HepG2 (cell line): Measurements from ENCODE around the gene MDFI. TPM values are rescaled to one million over a fixed set of nuclear protein-coding genes. Genes with fewer than 3 reads are reported as not detected.

ENCODE experiments used
- GATAD1 ChIP-seq: IDR thresholded peaks from 2 replicates; pipeline ENCODE4 v1.6.1; 2016; ENCODE audit warnings: missing genetic modification reagents, missing compliant biosample characterization
- KLF13 ChIP-seq: sonication (generic); formaldehyde crosslinking; IDR thresholded peaks from 2 replicates; pipeline ENCODE4 v1.4.0; 2020; ENCODE audit warnings: mild to moderate bottlenecking, missing genetic modification reagents
- NBN ChIP-seq: fragments of 450-650 bp; conservative IDR thresholded peaks from 2 replicates; pipeline ENCODE4 v1.6.1; 2017
- NFYC ChIP-seq: IDR thresholded peaks from 2 replicates; pipeline ENCODE4 v1.6.1; 2016; ENCODE audit warnings: missing genetic modification reagents, missing compliant biosample characterization
- ZNF383 ChIP-seq: sonication (generic); formaldehyde crosslinking; IDR thresholded peaks from 2 replicates; pipeline ENCODE4 v1.4.0; 2020; ENCODE audit warnings: missing genetic modification reagents, mild to moderate bottlenecking, borderline replicate concordance
- ZNF766 ChIP-seq: sonication (generic); formaldehyde crosslinking; IDR thresholded peaks from 2 replicates; pipeline ENCODE4 v1.5.0; 2020; ENCODE audit warnings: missing genetic modification reagents, borderline replicate concordance
- polyA plus RNA-seq, 8 experiments: library from polyadenylated mRNA; depleted of rRNA in 3 of 8; stranded (reverse) in 7 of 8; unstranded in 1 of 8; fragments of >200 nt; fragmentation: Illumina TruSeq in 4 of 8; extraction: Trizol in 4 of 8; gene quantifications; 2 replicates each; pipeline versions ENCODE4 v1.2.1 to v1.2.3, GENCODE V29; 2011 to 2016; ENCODE audit warnings: low read depth in 4 of 8, missing spikeins in 1 of 8, mixed read lengths in 1 of 8; ENCODE audit not compliant: insufficient read depth in 1 of 8
- total RNA-seq, 5 experiments: library from RNA; depleted of rRNA; stranded (reverse); fragments of >200 nt; fragmentation: Illumina TruSeq; extraction: Trizol; gene quantifications; 2 replicates each; pipeline ENCODE4 v1.2.3, GENCODE V29; 2016; ENCODE audit warnings: low read depth in 1 of 5
- TF ChIP-seq, protein P1 (sequence below): IDR thresholded peaks from 2 replicates; pipeline ENCODE4 v1.6.1; 2012; ENCODE audit warnings: low read depth, low read length, improper control_type of control experiment
- TF ChIP-seq, protein P2 (sequence below): sonication (generic); formaldehyde crosslinking; IDR thresholded peaks from 2 replicates; pipeline ENCODE4 v1.5.1; 2020; ENCODE audit warnings: missing genetic modification reagents, mild to moderate bottlenecking, borderline replicate concordance
- TF ChIP-seq, protein P3 (sequence below): IDR thresholded peaks from 2 replicates; pipeline ENCODE4 v1.6.1; 2016
- TF ChIP-seq, protein P4 (sequence below): sonication (generic); formaldehyde crosslinking; IDR thresholded peaks from 2 replicates; pipeline ENCODE4 v1.5.0; 2020; ENCODE audit warnings: mild to moderate bottlenecking, missing genetic modification reagents
- TF ChIP-seq, protein P5 (sequence below): sonication (generic); formaldehyde crosslinking; IDR thresholded peaks from 2 replicates; pipeline ENCODE4 v1.4.0; 2020; ENCODE audit warnings: missing genetic modification reagents, borderline replicate concordance
- TF ChIP-seq, protein P6 (sequence below): IDR thresholded peaks from 2 replicates; pipeline ENCODE4 v1.4.0; 2020; ENCODE audit warnings: mild to moderate bottlenecking, missing genetic modification reagents

Gene MDFI
- total and polyA plus RNA-seq, 2 of the 13 experiments (the other 11 are each of a cell fraction or from before 2014, with no cell fraction given), result 0.28 TPM; not detected in 1

DNA sequence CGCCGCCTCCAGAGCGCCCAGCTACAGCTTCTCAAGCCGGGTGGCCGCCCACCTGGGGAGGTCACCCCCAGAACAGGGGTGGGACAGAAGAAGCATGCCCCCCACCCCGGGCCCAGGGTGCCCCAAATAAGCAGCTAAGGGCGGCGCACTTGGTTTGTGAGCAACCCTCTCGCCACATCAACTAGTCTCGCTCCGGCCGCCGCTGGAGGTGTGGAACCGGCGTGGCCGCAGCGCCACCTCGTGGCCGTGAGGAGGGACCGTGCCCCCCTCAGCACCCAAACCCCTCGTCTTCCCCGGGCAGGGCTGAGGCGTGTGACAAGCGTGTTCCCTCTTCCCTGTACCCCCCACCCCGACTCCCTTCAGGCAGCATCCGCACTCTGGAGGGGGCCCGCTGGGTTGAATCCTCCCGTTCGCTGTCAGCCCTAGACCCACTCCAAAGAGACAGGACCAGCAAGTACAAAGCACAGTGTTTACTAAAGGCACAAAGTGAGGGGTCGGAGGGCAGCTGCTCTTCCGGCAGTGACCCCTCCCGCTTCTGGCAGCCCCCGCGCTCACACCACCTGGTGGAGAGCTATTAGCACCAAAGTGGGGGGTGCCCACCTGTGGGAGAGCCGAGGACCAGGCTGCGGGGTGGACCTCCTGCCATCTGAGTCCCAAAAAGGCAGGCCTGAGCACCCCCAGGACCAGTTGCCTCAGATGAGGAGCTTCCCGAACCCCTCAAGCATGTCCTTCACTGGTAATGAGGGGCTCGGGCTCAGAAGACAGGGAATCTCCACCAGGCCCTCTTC is 45.4 kb downstream of the MDFI start (continued):
- TF ChIP-seq, protein P1, sequence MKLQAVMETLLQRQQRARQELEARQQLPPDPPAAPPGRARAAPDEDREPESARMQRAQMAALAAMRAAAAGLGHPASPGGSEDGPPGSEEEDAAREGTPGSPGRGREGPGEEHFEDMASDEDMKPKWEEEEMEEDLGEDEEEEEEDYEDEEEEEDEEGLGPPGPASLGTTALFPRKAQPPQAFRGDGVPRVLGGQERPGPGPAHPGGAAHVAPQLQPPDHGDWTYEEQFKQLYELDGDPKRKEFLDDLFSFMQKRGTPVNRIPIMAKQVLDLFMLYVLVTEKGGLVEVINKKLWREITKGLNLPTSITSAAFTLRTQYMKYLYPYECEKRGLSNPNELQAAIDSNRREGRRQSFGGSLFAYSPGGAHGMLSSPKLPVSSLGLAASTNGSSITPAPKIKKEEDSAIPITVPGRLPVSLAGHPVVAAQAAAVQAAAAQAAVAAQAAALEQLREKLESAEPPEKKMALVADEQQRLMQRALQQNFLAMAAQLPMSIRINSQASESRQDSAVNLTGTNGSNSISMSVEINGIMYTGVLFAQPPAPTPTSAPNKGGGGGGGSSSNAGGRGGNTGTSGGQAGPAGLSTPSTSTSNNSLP, result no peak
- TF ChIP-seq, protein P2, sequence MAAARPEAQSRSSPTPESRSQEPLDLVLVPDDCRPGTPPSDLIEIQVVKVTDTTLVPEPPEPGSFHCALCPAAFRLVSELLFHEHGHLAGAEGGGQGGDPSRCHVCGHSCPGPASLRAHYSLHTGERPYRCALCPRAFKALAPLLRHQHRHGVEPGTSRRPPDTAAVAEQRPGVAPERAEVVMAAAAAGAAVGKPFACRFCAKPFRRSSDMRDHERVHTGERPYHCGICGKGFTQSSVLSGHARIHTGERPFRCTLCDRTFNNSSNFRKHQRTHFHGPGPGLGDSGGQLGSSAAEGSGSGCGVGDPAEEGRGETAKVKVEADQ (CRISPR knock-in tag), result peak; percentile 63
- TF ChIP-seq ZNF383 (CRISPR knock-in tag) (no peak), GATAD1 (CRISPR knock-in tag) (peak; percentile 65), NFYC (no peak), ZNF766 (no peak), NBN (no peak), KLF13 (0 out of 2 replicates have a peak, but pooled peaks have one; percentile 19)
- TF ChIP-seq, protein P3, sequence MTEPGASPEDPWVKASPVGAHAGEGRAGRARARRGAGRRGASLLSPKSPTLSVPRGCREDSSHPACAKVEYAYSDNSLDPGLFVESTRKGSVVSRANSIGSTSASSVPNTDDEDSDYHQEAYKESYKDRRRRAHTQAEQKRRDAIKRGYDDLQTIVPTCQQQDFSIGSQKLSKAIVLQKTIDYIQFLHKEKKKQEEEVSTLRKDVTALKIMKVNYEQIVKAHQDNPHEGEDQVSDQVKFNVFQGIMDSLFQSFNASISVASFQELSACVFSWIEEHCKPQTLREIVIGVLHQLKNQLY (CRISPR knock-in tag), result no peak
- TF ChIP-seq, protein P4, sequence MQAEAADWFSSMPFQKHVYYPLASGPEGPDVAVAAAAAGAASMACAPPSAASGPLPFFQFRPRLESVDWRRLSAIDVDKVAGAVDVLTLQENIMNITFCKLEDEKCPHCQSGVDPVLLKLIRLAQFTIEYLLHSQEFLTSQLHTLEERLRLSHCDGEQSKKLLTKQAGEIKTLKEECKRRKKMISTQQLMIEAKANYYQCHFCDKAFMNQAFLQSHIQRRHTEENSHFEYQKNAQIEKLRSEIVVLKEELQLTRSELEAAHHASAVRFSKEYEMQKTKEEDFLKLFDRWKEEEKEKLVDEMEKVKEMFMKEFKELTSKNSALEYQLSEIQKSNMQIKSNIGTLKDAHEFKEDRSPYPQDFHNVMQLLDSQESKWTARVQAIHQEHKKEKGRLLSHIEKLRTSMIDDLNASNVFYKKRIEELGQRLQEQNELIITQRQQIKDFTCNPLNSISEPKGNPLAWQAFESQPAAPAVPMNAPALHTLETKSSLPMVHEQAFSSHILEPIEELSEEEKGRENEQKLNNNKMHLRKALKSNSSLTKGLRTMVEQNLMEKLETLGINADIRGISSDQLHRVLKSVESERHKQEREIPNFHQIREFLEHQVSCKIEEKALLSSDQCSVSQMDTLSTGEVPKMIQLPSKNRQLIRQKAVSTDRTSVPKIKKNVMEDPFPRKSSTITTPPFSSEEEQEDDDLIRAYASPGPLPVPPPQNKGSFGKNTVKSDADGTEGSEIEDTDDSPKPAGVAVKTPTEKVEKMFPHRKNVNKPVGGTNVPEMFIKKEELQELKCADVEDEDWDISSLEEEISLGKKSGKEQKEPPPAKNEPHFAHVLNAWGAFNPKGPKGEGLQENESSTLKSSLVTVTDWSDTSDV (CRISPR knock-in tag), result 0 out of 2 replicates have a peak, but pooled peaks have one; percentile 89
- TF ChIP-seq, protein P5, sequence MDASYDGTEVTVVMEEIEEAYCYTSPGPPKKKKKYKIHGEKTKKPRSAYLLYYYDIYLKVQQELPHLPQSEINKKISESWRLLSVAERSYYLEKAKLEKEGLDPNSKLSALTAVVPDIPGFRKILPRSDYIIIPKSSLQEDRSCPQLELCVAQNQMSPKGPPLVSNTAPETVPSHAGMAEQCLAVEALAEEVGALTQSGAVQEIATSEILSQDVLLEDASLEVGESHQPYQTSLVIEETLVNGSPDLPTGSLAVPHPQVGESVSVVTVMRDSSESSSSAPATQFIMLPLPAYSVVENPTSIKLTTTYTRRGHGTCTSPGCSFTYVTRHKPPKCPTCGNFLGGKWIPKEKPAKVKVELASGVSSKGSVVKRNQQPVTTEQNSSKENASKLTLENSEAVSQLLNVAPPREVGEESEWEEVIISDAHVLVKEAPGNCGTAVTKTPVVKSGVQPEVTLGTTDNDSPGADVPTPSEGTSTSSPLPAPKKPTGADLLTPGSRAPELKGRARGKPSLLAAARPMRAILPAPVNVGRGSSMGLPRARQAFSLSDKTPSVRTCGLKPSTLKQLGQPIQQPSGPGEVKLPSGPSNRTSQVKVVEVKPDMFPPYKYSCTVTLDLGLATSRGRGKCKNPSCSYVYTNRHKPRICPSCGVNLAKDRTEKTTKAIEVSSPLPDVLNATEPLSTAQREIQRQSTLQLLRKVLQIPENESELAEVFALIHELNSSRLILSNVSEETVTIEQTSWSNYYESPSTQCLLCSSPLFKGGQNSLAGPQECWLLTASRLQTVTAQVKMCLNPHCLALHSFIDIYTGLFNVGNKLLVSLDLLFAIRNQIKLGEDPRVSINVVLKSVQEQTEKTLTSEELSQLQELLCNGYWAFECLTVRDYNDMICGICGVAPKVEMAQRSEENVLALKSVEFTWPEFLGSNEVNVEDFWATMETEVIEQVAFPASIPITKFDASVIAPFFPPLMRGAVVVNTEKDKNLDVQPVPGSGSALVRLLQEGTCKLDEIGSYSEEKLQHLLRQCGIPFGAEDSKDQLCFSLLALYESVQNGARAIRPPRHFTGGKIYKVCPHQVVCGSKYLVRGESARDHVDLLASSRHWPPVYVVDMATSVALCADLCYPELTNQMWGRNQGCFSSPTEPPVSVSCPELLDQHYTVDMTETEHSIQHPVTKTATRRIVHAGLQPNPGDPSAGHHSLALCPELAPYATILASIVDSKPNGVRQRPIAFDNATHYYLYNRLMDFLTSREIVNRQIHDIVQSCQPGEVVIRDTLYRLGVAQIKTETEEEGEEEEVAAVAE (CRISPR knock-in tag), result no peak
- TF ChIP-seq, protein P6, sequence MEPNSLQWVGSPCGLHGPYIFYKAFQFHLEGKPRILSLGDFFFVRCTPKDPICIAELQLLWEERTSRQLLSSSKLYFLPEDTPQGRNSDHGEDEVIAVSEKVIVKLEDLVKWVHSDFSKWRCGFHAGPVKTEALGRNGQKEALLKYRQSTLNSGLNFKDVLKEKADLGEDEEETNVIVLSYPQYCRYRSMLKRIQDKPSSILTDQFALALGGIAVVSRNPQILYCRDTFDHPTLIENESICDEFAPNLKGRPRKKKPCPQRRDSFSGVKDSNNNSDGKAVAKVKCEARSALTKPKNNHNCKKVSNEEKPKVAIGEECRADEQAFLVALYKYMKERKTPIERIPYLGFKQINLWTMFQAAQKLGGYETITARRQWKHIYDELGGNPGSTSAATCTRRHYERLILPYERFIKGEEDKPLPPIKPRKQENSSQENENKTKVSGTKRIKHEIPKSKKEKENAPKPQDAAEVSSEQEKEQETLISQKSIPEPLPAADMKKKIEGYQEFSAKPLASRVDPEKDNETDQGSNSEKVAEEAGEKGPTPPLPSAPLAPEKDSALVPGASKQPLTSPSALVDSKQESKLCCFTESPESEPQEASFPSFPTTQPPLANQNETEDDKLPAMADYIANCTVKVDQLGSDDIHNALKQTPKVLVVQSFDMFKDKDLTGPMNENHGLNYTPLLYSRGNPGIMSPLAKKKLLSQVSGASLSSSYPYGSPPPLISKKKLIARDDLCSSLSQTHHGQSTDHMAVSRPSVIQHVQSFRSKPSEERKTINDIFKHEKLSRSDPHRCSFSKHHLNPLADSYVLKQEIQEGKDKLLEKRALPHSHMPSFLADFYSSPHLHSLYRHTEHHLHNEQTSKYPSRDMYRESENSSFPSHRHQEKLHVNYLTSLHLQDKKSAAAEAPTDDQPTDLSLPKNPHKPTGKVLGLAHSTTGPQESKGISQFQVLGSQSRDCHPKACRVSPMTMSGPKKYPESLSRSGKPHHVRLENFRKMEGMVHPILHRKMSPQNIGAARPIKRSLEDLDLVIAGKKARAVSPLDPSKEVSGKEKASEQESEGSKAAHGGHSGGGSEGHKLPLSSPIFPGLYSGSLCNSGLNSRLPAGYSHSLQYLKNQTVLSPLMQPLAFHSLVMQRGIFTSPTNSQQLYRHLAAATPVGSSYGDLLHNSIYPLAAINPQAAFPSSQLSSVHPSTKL (CRISPR knock-in tag), result no peak
